Neural crest cell (in vitro differentiated cells): ENCODE results near the gene PLEKHB2. TPM values are rescaled to one million over a fixed set of nuclear protein-coding genes. Genes with fewer than 3 reads are reported as not detected.

Experiments used
- DNase-seq: peaks from one replicate; pipeline ENCODE4 v3.0.0; 2021; ENCODE audit warnings: low read depth, mixed read lengths, low spot score
- H3K27ac Mint-ChIP-seq: one replicate; pipeline ENCODE4 v1.8.0; 2021; ENCODE audit warnings: mild to moderate bottlenecking, mixed read lengths; ENCODE audit not compliant: unreplicated experiment
- H3K27me3 Mint-ChIP-seq: 2 replicates; pipeline ENCODE4 v1.8.0; 2021; ENCODE audit warnings: low read depth, mild to moderate bottlenecking, mixed read lengths
- H3K36me3 Mint-ChIP-seq: 2 replicates; pipeline ENCODE4 v1.8.0; 2021; ENCODE audit warnings: low read depth, mild to moderate bottlenecking, mixed read lengths
- H3K4me1 Mint-ChIP-seq: 2 replicates; pipeline ENCODE4 v1.8.0; 2021; ENCODE audit warnings: mixed read lengths
- H3K4me3 Mint-ChIP-seq: one replicate; pipeline ENCODE4 v1.8.0; 2021; ENCODE audit warnings: mild to moderate bottlenecking, mixed read lengths
- H3K9me3 Mint-ChIP-seq: 2 replicates; pipeline ENCODE4 v1.8.0; 2021; ENCODE audit warnings: mixed read lengths
- CTCF ChIP-seq: fragments of 200-600 bp; sonication (generic); conservative IDR thresholded peaks from 2 replicates; pipeline ENCODE4 v1.5.0; 2021; ENCODE audit warnings: antibody characterized with exemption, mild to moderate bottlenecking
- total RNA-seq: library from RNA; stranded (reverse); gene quantifications from 2 replicates; pipeline ENCODE4 v1.2.1, GENCODE V29; 2021

The PLEKHB2 gene
- total RNA-seq, 1 donor from 2014 or later = 44.9 TPM

GRCh38 chr2:131125195-131125757 is 20.1 kb downstream of the PLEKHB2 start:
- no peaks in the 10 kb centered on the region for H3K4me1 Mint-ChIP-seq
- no peak overlapping the region for H3K27ac Mint-ChIP-seq
- no peak for DNase-seq
- no peaks in the 10 kb centered on the region for H3K9me3 Mint-ChIP-seq
- H3K4me3 Mint-ChIP-seq = no peak overlapping the region
- H3K27me3 Mint-ChIP-seq = no peaks in the 10 kb centered on the region
- peaks cover 24% of the 10 kb centered on the region for H3K36me3 Mint-ChIP-seq
- TF ChIP-seq CTCF = no peak

GRCh38 chr2:131126436-131126835 is 21.3 kb downstream of the PLEKHB2 start:
- Mint-ChIP-seq H3K27me3 (no peaks in the 10 kb centered on the region), H3K4me3 (no peak overlapping the region), H3K36me3 (peaks cover 21% of the 10 kb centered on the region), H3K4me1 (peaks cover 3% of the 10 kb centered on the region), H3K27ac (peak overlapping the region; percentile 19), H3K9me3 (no peaks in the 10 kb centered on the region)
- no peak for DNase-seq
- no peak for TF ChIP-seq CTCF

- Mint-ChIP-seq H3K4me1 (peaks cover 4% of the 10 kb centered on the region), H3K9me3 (no peaks in the 10 kb centered on the region), H3K27me3 (no peaks in the 10 kb centered on the region), H3K4me3 (no peak overlapping the region), H3K36me3 (peaks cover 21% of the 10 kb centered on the region), H3K27ac (no peak overlapping the region)
- no peak for TF ChIP-seq CTCF
- no peak for DNase-seq
Observed at GRCh38 chr2:131127076-131127475, 21.9 kb downstream of the PLEKHB2 start.

GRCh38 chr2:131127981-131128380 is 22.8 kb downstream of the PLEKHB2 start:
- H3K4me1 Mint-ChIP-seq = peaks cover 4% of the 10 kb centered on the region
- H3K9me3 Mint-ChIP-seq = no peaks in the 10 kb centered on the region
- no peak for TF ChIP-seq CTCF
- no peak overlapping the region for H3K27ac Mint-ChIP-seq
- H3K36me3 Mint-ChIP-seq = peaks cover 21% of the 10 kb centered on the region
- H3K4me3 Mint-ChIP-seq = no peak overlapping the region
- DNase-seq = no peak
- H3K27me3 Mint-ChIP-seq = no peaks in the 10 kb centered on the region

- Mint-ChIP-seq H3K4me1 (peaks cover 4% of the 10 kb centered on the region), H3K9me3 (no peaks in the 10 kb centered on the region), H3K4me3 (no peak overlapping the region), H3K27me3 (no peaks in the 10 kb centered on the region), H3K27ac (no peak overlapping the region), H3K36me3 (peaks cover 22% of the 10 kb centered on the region)
- no peak for DNase-seq
- no peak for TF ChIP-seq CTCF
Observed at GRCh38 chr2:131130298-131130596, 25.1 kb downstream of the PLEKHB2 start.

- no peak for DNase-seq
- Mint-ChIP-seq H3K36me3 (peaks cover 25% of the 10 kb centered on the region), H3K4me1 (peaks cover 10% of the 10 kb centered on the region), H3K27ac (no peak overlapping the region), H3K4me3 (no peak overlapping the region), H3K9me3 (no peaks in the 10 kb centered on the region), H3K27me3 (no peaks in the 10 kb centered on the region)
- no peak for TF ChIP-seq CTCF
Observed at GRCh38 chr2:131132729-131133128, 27.6 kb downstream of the PLEKHB2 start.
